ENCODE results near the gene PRSS1.
A peak's percentile ranks its signal among the peaks of the same experiment; 100 is the strongest.
"Not testable (repeated sequence)": the region's sequence is repeated elsewhere in the genome, so short reads cannot be mapped to it uniquely, and the experiment has no call there.

Gene PRSS1

DNA sequence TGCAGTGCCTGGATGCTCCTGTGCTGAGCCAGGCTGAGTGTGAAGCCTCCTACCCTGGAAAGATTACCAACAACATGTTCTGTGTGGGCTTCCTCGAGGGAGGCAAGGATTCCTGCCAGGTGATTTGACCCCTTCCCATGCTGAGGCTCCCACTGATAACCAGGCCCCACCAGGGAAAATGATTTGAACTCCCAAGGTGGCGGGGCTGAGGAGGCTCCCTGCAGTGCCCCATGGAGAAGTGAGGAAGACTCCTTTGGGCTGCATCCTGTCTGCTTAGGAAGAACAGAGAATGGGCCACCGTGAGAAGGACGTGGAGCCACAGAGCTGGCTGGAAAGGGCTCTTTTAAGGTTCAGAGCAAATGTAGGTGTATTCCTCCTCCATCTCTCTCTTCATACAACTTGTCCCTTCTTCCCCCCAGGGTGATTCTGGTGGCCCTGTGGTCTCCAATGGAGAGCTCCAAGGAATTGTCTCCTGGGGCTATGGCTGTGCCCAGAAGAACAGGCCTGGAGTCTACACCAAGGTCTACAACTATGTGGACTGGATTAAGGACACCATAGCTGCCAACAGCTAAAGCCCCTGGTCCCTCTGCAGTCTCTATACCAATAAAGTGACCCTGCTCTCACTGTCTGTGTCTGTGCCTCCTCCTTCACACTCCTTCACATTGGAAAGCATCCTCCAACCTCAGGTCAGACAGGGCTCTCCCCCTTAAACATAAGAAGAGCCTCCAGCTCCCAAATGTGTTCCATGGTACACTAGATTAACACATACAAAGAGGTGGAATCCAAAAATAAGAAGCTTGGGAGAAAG lies 24.9 kb downstream of the PRSS1 start:
- no peak for DNase-seq (ENCODE audit: low spot score)

DNA sequence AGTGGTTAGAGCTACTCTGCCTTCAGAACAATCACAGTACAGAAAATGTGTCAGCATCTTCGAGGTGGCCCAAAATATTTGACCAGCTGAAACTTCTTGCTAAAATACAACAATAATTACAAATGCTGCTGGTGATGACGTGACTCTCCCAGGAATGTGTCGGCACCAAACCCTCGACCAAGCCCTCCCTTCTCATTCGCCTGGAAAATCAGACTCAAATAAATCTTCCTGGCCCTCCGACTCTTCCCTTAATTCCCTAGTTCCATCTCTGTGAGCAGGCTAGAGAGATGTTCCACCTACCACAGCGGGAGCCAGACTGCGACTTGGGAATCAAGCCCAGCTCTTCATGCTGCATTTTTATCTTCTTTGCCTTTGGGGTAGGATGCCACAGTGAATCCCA lies 25.6 kb downstream of the PRSS1 start:
- DNase-seq (ENCODE audit: low spot score), result no peak

DNA sequence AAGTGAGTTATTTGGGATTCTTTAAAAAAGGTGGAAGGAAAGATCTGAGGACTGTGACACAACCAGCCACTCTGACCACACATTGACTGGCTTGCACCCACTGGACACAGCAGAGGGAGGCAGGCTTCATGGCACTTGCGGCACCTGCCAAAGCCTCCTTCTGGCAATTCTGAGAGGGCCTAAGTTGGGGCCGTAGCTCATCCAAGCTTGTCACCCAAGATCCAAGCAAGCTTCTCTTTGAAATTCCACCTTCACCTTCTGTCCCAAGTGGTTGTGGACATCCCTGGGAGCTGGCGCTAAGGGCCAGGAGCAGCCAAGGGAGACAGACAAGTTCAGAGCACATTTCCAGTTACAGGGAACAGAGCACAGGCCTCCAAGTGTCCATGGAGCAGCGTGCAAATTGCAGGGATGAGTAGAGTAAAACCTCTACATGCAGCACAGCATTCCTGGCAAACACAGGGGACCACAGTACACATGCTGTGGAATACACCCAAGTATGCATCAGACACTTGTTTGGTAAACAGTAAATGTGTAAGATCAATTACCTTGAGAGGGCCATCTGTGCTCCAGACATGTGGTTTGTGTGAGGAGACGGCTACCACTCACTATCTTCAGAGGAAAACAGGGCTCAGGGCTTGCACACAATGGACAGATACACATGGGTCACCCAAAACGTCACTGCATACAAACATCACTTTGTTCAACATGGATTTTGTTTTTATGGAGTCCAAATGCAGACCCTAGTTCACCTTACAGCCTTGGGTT lies 26.3 kb downstream of the PRSS1 start:
- not testable (repeated sequence) for DNase-seq (ENCODE audit: low spot score)

DNA sequence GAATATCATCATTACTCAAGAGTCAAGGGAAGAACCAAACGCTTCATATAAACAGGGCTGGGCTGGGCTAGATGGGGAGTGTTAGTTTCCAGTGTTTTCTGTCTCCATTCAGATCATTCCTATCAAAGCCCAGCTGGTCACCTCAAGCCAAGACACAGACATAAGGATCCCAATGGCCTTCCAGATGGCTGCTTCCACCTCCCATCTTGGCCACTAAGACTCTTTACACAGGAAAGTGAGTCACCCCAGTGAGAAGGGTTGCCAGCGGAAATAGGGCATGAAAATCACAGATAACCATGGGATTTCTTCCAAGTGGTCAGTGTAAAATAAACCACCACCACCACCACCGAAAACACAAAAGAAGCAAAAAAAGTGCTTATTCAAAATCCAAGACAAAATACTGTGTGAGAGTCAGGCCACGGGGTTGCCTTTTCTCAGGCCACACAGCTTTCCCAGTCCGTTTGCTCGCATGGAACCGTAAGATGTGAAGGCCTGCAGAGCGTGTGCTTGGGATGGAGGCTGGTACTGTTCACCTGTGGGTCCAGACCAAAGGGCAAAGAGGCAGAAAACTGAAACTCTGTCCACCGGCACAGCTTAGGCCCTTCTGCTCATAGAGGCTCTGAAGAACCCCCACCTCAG lies 27.1 kb downstream of the PRSS1 start:
- DNase-seq (ENCODE audit: low spot score), result no peak

DNA sequence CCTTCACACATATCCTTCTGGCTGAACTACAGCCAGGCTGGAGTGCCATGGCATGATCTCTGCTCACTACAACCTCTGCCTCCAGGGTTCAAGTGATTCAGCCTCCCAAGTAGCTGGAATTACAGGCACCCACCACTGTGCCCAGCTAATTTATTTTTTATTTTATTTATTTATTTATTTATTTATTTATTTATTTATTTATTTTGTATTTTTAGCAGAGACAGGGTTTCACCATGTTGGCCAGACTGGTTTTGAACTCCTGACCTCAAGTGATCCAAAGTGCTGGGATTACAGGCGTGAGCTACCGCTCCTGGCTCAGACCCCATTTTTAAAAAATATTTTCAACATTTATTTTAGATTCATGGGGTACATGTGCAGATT lies 27.6 kb downstream of the PRSS1 start:
- DNase-seq (ENCODE audit: low spot score), result not testable (repeated sequence)

DNA sequence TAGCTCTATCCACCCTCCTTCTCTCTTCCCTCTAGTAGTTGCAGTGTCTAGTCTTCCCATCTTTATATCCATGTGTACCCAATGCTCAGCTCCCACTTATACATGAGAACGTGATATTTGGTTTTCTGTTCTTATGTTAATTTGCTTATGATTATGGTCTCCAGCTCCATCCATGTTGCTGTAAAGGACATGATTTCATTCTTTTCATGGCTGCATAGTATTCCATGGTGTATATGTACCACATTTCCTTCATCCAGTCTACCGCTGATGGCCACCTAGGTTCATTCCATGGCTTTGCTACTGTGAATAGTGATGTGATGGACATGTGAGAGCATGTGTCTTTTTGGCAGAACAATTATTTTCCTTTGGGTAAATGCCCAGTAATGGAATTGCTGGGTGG lies 28.0 kb downstream of the PRSS1 start:
- no peak for DNase-seq (ENCODE audit: low spot score)

DNA sequence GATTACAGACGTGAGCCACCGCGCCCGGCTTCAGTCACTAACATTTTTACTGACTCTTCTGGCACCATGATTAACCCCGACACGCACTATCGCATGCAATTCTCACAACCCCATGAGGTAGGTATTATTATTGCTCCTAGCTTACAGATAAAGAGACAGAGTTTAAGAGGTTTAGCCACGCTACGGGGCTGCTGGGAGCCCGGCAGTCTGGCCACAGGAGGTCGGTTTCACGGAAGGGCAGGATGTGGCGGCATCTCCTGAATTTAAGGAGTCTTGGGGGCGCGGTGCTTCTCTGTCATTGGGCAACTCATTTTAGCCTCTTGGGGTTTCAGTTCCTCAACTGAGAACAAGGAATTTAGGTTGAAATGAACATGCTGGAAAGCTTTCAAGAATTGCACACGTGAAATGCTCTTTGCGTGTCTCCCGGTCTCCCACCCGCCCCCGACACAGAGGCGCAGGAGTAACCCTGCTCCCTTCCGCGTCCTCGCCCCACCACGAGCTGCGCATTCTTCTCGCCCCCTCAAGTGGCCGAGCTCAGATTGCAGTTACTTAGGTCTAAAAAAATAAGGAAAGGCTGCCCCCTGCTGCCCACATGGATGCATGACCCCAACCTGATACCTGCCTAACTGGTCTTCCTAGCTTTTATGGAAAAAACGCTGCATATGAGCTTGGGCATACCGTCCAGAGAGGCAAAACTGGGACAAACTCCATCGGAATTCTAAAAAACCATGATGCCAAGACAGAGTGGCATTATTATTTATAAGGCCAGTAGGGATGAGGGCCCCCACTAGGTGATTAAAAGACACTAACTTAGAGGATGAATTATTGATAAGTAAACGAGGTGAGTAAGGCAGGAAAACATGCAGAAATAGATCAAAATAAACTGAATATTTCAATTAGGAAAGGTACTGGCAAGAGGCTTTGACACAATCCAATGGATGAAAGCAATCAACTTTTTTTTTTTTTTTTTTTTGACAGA lies 33.9 kb downstream of the PRSS1 start:
- DNase-seq (ENCODE audit: low spot score), result peak; percentile 72

DNA sequence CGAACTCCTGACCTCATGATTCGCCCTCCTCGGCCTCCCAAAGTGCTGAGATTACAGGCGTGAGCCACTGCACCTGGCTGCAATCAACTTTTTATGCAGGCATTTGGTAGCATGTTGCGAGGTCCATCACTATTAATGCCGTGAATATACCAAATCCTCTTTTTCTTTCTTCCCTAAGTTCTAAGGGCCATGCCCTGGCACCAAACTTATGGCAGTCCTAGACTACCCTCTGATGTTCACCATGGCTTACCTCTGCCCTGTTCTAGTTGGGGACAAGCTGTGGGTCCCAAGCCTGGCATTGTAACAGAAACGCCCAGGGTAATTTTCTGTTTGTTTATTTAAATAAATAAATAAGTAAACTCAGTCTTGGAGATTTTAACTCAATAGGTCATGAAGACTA lies 34.8 kb downstream of the PRSS1 start:
- no peak for DNase-seq (ENCODE audit: low spot score)

DNA sequence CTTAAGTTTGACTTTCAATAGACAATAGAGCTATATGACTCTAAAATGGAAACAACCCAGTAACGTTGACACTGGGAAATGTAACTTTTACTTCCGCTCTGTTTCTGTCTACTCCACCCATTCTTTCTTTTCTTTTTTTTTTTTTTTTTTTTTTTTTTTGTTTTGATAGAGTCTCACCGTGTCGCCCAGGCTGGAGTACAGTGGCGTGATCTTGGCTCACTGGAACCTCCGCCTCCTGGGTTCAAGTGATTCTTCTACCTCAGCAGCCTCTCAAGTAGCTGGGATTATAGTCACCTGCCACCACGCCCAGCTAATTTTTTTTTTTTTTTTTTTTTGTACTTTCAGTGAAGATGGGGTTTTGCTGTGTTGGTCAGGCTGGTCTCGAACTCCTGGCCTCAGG lies 35.4 kb downstream of the PRSS1 start:
- DNase-seq (ENCODE audit: low spot score), result no peak

DNA sequence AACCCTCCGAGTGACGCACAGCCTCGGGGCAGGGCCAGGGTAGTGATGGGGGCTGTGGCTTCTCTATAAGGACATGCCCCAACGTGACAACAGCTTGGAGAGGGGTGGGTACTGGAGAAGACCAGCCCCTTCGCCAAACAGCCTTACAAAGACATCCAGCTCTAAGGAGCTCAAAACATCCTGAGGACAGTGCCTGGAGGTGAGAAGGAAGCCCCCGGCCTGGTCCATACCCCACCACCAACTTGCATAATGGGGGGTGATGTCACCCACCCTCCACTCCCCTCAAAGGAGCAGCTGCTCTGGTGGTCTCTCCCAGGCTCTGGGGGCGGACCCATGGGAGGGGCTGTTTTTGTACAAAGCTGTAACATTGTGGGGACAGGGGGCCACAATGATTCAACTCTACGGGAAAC lies 36.6 kb downstream of the PRSS1 start:
- peak; percentile 76 for DNase-seq (ENCODE audit: low spot score)

DNA sequence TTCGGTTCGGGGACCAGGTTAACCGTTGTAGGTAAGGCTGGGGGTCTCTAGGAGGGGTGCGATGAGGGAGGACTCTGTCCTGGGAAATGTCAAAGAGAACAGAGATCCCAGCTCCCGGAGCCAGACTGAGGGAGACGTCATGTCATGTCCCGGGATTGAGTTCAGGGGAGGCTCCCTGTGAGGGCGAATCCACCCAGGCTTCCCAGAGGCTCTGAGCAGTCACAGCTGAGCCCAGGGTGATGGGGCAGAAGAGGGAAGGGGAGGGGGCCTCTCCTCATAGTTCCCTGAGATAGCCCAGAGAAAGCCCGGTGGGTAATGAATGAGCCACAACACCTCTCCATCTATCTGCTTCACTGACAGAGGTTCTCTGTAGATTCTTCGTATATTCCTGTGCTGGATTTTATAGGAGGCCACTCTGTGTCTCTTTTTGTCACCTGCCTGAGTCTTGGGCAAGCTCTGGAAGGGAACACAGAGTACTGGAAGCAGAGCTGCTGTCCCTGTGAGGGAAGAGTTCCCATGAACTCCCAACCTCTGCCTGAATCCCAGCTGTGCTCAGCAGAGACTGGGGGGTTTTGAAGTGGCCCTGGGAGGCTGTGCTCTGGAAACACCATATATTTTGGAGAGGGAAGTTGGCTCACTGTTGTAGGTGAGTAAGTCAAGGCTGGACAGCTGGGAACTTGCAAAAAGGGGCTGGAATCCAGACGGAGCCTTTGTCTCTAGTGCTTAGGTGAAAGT lies 37.9 kb downstream of the PRSS1 start:
- no peak for DNase-seq (ENCODE audit: low spot score)

DNA sequence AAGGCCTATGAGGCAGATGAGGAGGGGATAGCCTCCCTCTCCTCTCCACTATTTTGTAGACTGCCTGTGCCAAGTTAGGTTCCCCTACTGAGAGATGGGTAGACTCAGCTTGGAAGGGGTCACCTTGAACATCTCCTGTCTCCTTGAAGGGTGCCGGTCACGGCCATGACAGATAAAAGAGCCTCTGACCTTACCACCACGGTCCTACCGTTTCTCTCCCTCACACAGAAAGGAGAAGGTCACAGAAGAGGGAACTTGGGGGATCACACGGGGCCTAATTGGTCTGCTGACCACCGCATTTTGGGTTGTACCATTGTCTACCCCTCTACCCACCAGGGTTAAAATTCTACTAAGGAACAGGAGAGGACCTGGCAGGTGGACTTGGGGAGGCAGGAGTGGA lies 38.5 kb downstream of the PRSS1 start:
- DNase-seq (ENCODE audit: low spot score), result no peak

DNA sequence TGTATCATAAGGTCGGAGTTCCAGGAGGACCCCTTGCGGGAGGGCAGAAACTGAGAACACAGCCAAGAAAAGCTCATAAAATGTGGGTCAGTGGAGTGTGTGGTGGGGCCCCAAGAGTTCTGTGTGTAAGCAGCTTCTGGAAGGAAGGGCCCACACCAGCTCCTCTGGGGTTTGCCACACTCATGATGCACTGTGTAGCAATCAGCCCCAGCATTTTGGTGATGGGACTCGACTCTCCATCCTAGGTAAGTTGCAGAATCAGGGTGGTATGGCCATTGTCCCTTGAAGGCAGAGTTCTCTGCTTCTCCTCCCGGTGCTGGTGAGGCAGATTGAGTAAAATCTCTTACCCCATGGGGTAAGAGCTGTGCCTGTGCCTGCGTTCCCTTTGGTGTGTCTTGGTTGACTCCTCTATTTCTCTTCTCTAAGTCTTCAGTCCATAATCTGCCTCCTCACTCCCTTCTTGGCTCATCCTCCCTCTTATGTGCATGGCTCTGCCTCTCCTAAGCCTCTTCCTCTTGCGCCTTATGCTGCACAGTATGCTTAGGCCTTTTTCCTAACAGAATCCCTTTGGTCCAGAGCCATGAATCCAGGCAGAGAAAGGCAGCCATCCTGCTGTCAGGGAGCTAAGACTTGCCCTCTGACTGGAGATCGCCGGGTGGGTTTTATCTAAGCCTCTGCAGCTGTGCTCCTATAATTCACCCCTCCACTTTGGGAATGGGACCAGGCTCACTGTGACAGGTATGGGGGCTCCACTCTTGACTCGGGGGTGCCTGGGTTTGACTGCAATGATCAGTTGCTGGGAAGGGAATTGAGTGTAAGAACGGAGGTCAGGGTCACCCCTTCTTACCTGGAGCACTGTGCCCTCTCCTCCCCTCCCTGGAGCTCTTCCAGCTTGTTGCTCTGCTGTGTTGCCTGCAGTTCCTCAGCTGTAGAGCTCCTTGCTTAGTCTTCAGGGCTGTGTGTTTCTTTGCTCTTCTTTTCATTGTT lies 39.3 kb downstream of the PRSS1 start:
- DNase-seq (ENCODE audit: low spot score), result no peak

DNA sequence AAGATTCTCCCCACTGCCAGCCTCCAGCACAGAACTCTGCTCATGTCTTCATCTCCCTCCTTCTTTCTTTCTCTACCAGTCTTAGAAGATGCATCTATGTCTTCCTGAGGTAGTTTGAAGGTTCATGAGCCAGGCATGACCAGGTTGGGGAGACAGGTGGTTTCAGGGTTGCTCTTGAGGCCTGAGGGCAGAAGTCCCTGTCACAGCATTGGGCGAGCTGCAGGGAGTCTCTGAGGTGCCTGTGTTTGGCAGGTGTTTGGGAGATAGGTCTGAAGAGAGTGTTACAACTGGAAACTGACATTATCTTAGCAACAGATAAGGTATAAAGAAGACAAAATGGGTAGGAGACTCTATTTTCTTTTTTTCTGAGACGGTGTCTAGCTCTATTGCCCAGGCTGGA lies 40.2 kb downstream of the PRSS1 start:
- no peak for DNase-seq (ENCODE audit: low spot score)

DNA sequence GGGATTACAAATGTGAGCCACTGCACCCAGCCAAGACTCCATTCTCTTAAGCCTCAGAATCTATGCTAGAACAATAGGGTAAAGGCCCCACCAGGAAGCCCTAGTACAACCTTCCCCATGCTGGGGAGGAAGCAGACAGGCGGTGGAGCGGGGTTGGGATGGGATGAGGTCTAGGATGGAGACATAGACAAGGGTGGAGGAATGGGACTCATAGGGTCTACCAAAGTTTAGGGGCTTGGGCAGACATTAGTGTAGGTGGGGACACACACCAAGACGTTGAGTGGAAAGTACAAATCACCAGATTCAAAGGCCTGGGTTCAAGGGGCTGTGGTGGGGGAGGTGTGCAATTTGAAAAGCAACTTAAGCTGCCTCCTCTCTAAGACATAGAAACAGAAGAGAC lies 40.8 kb downstream of the PRSS1 start:
- DNase-seq (ENCODE audit: low spot score), result no peak

DNA sequence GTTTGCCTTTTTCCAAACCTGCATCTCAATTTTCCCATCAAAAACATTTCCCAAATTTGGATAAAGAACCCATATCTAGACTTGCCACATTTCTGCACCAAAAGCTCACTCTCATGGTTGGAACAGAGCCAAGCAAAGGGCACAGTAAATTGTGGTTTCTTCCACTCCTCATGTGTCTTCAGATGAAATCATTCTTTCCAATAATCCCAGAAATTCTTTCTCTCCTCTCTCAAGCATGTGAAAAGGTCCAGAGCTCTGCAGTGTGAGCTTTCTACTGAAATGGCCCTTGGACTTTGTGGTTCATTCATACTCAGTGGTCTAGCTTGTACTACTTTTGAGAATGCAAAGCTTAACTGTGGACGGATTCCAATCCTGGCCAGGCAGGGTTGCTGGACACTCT lies 41.3 kb downstream of the PRSS1 start:
- DNase-seq (ENCODE audit: low spot score), result no peak

DNA sequence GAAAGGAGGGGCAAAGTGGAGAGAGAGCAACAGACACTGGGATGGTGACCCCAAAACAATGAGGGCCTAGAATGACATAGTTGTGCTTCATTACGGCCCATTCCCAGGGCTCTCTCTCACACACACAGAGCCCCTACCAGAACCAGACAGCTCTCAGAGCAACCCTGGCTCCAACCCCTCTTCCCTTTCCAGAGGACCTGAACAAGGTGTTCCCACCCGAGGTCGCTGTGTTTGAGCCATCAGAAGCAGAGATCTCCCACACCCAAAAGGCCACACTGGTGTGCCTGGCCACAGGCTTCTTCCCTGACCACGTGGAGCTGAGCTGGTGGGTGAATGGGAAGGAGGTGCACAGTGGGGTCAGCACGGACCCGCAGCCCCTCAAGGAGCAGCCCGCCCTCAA lies 42.2 kb downstream of the PRSS1 start:
- no peak for DNase-seq (ENCODE audit: low spot score)

DNA sequence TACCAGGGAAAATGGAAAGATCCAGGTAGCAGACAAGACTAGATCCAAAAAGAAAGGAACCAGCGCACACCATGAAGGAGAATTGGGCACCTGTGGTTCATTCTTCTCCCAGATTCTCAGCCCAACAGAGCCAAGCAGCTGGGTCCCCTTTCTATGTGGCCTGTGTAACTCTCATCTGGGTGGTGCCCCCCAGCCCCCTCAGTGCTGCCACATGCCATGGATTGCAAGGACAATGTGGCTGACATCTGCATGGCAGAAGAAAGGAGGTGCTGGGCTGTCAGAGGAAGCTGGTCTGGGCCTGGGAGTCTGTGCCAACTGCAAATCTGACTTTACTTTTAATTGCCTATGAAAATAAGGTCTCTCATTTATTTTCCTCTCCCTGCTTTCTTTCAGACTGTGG lies 42.9 kb downstream of the PRSS1 start:
- no peak for DNase-seq (ENCODE audit: low spot score)

DNA sequence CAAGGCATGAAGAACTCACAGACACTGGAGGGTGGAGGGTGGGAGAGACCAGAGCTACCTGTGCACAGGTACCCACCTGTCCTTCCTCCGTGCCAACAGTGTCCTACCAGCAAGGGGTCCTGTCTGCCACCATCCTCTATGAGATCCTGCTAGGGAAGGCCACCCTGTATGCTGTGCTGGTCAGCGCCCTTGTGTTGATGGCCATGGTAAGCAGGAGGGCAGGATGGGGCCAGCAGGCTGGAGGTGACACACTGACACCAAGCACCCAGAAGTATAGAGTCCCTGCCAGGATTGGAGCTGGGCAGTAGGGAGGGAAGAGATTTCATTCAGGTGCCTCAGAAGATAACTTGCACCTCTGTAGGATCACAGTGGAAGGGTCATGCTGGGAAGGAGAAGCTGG lies 43.3 kb downstream of the PRSS1 start:
- no peak for DNase-seq (ENCODE audit: low spot score)

DNA sequence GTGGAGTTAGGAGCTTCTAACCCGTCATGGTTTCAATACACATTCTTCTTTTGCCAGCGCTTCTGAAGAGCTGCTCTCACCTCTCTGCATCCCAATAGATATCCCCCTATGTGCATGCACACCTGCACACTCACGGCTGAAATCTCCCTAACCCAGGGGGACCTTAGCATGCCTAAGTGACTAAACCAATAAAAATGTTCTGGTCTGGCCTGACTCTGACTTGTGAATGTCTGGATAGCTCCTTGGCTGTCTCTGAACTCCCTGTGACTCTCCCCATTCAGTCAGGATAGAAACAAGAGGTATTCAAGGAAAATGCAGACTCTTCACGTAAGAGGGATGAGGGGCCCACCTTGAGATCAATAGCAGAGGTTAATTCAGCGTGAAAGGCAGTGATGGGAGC lies 43.9 kb downstream of the PRSS1 start:
- no peak for DNase-seq (ENCODE audit: low spot score)
